Stomach (tissue), 4 donors: ENCODE data around the gene ZFAND2B.

Source experiments
- POLR2A ChIP-seq, 4 donors: fragments of 450-650 bp; IDR thresholded peaks; one replicate each; pipeline ENCODE4 v1.6.1; 2016; ENCODE audit warnings: antibody characterized with exemption in 4 of 4, control low read depth in 2 of 4, mild to moderate bottlenecking in 1 of 4, moderate library complexity in 1 of 4
- TF ChIP-seq, protein P1 (sequence below), 7 experiments: fragments of 450-650 bp in 4 of 7; fragments of 200-600 bp in 3 of 7; sonication (generic) in 3 of 7; IDR thresholded peaks; one replicate each; pipeline ENCODE4 v1.5.1; 2016 to 2019; ENCODE audit warnings: antibody characterized with exemption in 7 of 7, control low read depth in 2 of 7, mild to moderate bottlenecking in 1 of 7

DNA sequence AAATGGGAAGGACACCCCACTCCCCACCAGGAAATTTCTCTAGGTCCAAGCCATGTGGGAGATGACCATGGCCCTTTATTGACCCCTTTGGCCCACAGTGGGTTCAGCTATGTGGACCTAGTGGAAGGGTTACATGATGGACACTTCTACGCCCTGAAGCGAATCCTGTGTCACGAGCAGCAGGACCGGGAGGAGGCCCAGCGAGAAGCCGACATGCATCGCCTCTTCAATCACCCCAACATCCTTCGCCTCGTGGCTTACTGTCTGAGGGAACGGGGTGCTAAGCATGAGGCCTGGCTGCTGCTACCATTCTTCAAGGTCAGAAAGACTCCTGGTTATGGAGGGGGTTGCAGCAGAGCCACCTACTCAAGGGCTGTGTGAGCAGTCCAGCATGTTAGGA is 40.0 kb downstream of the ZFAND2B start:
- no peak for TF ChIP-seq POLR2A (IDR thresholded peaks at IDR 0.05)
- TF ChIP-seq, protein P1, sequence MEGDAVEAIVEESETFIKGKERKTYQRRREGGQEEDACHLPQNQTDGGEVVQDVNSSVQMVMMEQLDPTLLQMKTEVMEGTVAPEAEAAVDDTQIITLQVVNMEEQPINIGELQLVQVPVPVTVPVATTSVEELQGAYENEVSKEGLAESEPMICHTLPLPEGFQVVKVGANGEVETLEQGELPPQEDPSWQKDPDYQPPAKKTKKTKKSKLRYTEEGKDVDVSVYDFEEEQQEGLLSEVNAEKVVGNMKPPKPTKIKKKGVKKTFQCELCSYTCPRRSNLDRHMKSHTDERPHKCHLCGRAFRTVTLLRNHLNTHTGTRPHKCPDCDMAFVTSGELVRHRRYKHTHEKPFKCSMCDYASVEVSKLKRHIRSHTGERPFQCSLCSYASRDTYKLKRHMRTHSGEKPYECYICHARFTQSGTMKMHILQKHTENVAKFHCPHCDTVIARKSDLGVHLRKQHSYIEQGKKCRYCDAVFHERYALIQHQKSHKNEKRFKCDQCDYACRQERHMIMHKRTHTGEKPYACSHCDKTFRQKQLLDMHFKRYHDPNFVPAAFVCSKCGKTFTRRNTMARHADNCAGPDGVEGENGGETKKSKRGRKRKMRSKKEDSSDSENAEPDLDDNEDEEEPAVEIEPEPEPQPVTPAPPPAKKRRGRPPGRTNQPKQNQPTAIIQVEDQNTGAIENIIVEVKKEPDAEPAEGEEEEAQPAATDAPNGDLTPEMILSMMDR (IDR thresholded peaks at IDR 0.05), result no peak
